Esophagus squamous epithelium (tissue), 5 donors: Measurements from ENCODE around the gene CXCR5. TPM values are rescaled to one million over a fixed set of nuclear protein-coding genes. Genes with fewer than 3 reads are reported as not detected.

Experiments
- DNase-seq: peaks from one replicate; lab custom pipeline; 2025; lab: John Stamatoyannopoulos, UW
- H3K27ac ChIP-seq, 4 donors: fragments of 200-600 bp; sonication (generic); one replicate each; pipeline ENCODE4 v1.5.1; 2016 to 2019; ENCODE audit warnings: mild to moderate bottlenecking in 1 of 4
- H3K27me3 ChIP-seq, 4 donors: fragments of 200-600 bp; sonication (generic); 1 replicate in 3 of 4; 2 replicates in 1 of 4; pipeline versions ENCODE4 v1.5.1 to v1.6.0; 2017 to 2021; ENCODE audit warnings: antibody characterized with exemption in 1 of 4
- H3K36me3 ChIP-seq, 3 donors: fragments of 200-600 bp; sonication (generic); one replicate each; pipeline ENCODE4 v1.5.1; 2016 to 2019
- H3K4me1 ChIP-seq, 3 donors: fragments of 200-600 bp; sonication (generic); one replicate each; pipeline ENCODE4 v1.5.1; 2017 to 2019
- H3K4me3 ChIP-seq, 4 donors: fragments of 200-600 bp; sonication (generic); 1 replicate in 3 of 4; 2 replicates in 1 of 4; pipeline ENCODE4 v1.5.1; 2016 to 2019; ENCODE audit warnings: mild to moderate bottlenecking in 2 of 4, moderate library complexity in 1 of 4
- H3K9me3 ChIP-seq, 3 donors: fragments of 200-600 bp; sonication (generic); one replicate each; pipeline ENCODE4 v1.5.1; 2016 to 2019
- CTCF ChIP-seq, 6 experiments: fragments of 450-650 bp in 4 of 6; fragments of 200-600 bp in 2 of 6; sonication (generic) in 2 of 6; IDR thresholded peaks; one replicate each; pipeline ENCODE4 v1.5.1; 2016 to 2019; ENCODE audit warnings: antibody characterized with exemption in 6 of 6, mild to moderate bottlenecking in 4 of 6, moderate library complexity in 4 of 6
- POLR2A ChIP-seq, 4 donors: fragments of 450-650 bp; IDR thresholded peaks; one replicate each; pipeline ENCODE4 v1.6.1; 2017; ENCODE audit warnings: antibody characterized with exemption in 4 of 4, mild to moderate bottlenecking in 4 of 4, moderate library complexity in 3 of 4
- WGBS, 2 donors: methylation state at CpG; one replicate each; pipeline ENCODE4 v1.1.5; 2018; 5-methylcytosine and 5-hydroxymethylcytosine counted together
- intact Hi-C: fragments of 100-400 bp; cut with DNase I; formaldehyde crosslinking; loops from one replicate; pipeline ENCODE4 v1.15.0; 2022
- total RNA-seq, 4 donors: library from RNA; depleted of rRNA; stranded (reverse); fragments of >200 nt; gene quantifications; one replicate each; pipeline ENCODE4 v1.1.0, GENCODE V29; 2016
- donor health status: DM: yes; HTN: yes; CAD: no.

The CXCR5 gene
- total RNA-seq, 4 donors from 2014 or later = 0.06 TPM; not detected in 3

- no peak for DNase-seq
- H3K27ac ChIP-seq = no peak overlapping the region
- no peak overlapping the region for H3K4me3 ChIP-seq
- no peak for TF ChIP-seq POLR2A (IDR thresholded peaks at IDR 0.05)
- no peak for TF ChIP-seq CTCF (IDR thresholded peaks at IDR 0.05)
- H3K9me3 ChIP-seq = no peaks in the 10 kb centered on the region
- H3K36me3 ChIP-seq = peaks cover 53 to 85% (median 59%) of the 10 kb centered on the region in 3 donors
- intact Hi-C loops = loop anchor here (10.0 kb wide), 1 partner anchor 55 kb away; the partner anchor contains the start of gene UPK2
- 81% methylated on average over 8 to 15 of the region's 21 CpGs for WGBS, 2 donors
- no peaks in the 10 kb centered on the region for H3K27me3 ChIP-seq
- H3K4me1 ChIP-seq = peaks cover 0 to 59% (median 0%) of the 10 kb centered on the region in 3 donors
Observed at GRCh38 chr11:118899706-118900360, 16.1 kb downstream of the CXCR5 start.

- H3K9me3 ChIP-seq = no peaks in the 10 kb centered on the region
- H3K27ac ChIP-seq = no peak overlapping the region
- no peak for DNase-seq
- intact Hi-C loops = loop anchor here (10.0 kb wide), 1 partner anchor 54 kb away; the partner anchor contains the start of gene UPK2
- no peak overlapping the region for H3K4me3 ChIP-seq
- no peak for TF ChIP-seq POLR2A (IDR thresholded peaks at IDR 0.05)
- no peak for TF ChIP-seq CTCF (IDR thresholded peaks at IDR 0.05)
- 85 to 89% methylated on average over 5 to 19 of the region's 29 CpGs for WGBS, 2 donors
- H3K27me3 ChIP-seq = no peaks in the 10 kb centered on the region
- H3K36me3 ChIP-seq = peaks cover 53 to 94% (median 61%) of the 10 kb centered on the region in 3 donors
- H3K4me1 ChIP-seq = peaks cover 0 to 50% (median 0%) of the 10 kb centered on the region in 3 donors
Observed at GRCh38 chr11:118900535-118901384, 17.1 kb downstream of the CXCR5 start.

GRCh38 chr11:118901494-118902335, 18.0 kb downstream of the CXCR5 start:
- Histone ChIP-seq H3K4me1 (peaks cover 0 to 47% (median under 1%) of the 10 kb centered on the region in 3 donors), H3K9me3 (no peaks in the 10 kb centered on the region), H3K36me3 (peaks cover 56 to 100% (median 65%) of the 10 kb centered on the region in 3 donors), H3K4me3 (no peak overlapping the region), H3K27me3 (no peaks in the 10 kb centered on the region), H3K27ac (no peak overlapping the region)
- intact Hi-C loops = loop anchor here (10.0 kb wide), 1 partner anchor 53 kb away; the partner anchor contains the start of gene UPK2
- WGBS, 2 donors = 80 to 94% methylated on average over 6 of the region's 31 CpGs
- no peak for DNase-seq
- no peak for TF ChIP-seq CTCF (IDR thresholded peaks at IDR 0.05)
- TF ChIP-seq POLR2A (IDR thresholded peaks at IDR 0.05) = no peak

- intact Hi-C loops = loop anchor here (10.0 kb wide), 1 partner anchor 52 kb away; the partner anchor contains the start of gene UPK2
- Histone ChIP-seq H3K4me3 (no peak overlapping the region), H3K27ac (peak overlapping the region in 1 of 4 donors; percentile 45), H3K4me1 (peaks cover 6 to 49% (median 9%) of the 10 kb centered on the region in 3 donors), H3K27me3 (no peaks in the 10 kb centered on the region), H3K36me3 (peaks cover 56 to 100% (median 65%) of the 10 kb centered on the region in 3 donors), H3K9me3 (no peaks in the 10 kb centered on the region)
- TF ChIP-seq POLR2A (IDR thresholded peaks at IDR 0.05) = no peak
- no peak for TF ChIP-seq CTCF (IDR thresholded peaks at IDR 0.05)
- 96 to 100% methylated on average over 1 to 9 of the region's 37 CpGs for WGBS, 2 donors
- DNase-seq = no peak
Observed at GRCh38 chr11:118902336-118903203, 18.9 kb downstream of the CXCR5 start.
